IPS-11a (cell line): ENCODE measurements around the gene C15orf61.

Experiments
- H3K4me3 ChIP-seq: one replicate; pipeline ENCODE4 v1.5.1; 2013; ENCODE audit warnings: low read depth, low read length, control low read depth

C15orf61 gene

GRCh38 chr15:67548862-67549651 is 28.1 kb downstream of the C15orf61 start:
- no peak overlapping the region for H3K4me3 ChIP-seq

- H3K4me3 ChIP-seq = no peak overlapping the region
These were observed 28.8 kb downstream of the C15orf61 start for GRCh38 chr15:67549736-67550135.

GRCh38 chr15:67550522-67550921 is 29.6 kb downstream of the C15orf61 start:
- no peak overlapping the region for H3K4me3 ChIP-seq

- H3K4me3 ChIP-seq = no peak overlapping the region
These were observed 30.3 kb downstream of the C15orf61 start for GRCh38 chr15:67551207-67551743.

GRCh38 chr15:67554580-67554979 is 33.6 kb downstream of the C15orf61 start:
- H3K4me3 ChIP-seq = no peak overlapping the region

GRCh38 chr15:67556976-67557570 is 36.1 kb downstream of the C15orf61 start:
- no peak overlapping the region for H3K4me3 ChIP-seq

GRCh38 chr15:67558502-67558901 is 37.6 kb downstream of the C15orf61 start:
- no peak overlapping the region for H3K4me3 ChIP-seq

GRCh38 chr15:67559158-67559557 is 38.2 kb downstream of the C15orf61 start:
- no peak overlapping the region for H3K4me3 ChIP-seq

GRCh38 chr15:67559576-67559975 is 38.6 kb downstream of the C15orf61 start:
- H3K4me3 ChIP-seq = no peak overlapping the region

- H3K4me3 ChIP-seq = no peak overlapping the region
These were observed 39.4 kb downstream of the C15orf61 start for GRCh38 chr15:67560320-67560719.

GRCh38 chr15:67563092-67563491 is 42.2 kb downstream of the C15orf61 start:
- H3K4me3 ChIP-seq = no peak overlapping the region

- no peak overlapping the region for H3K4me3 ChIP-seq
These were observed 43.4 kb downstream of the C15orf61 start for GRCh38 chr15:67564021-67564967.

- H3K4me3 ChIP-seq = no peak overlapping the region
These were observed 44.0 kb downstream of the C15orf61 start for GRCh38 chr15:67564968-67565345.

GRCh38 chr15:67569668-67570067 is 48.7 kb downstream of the C15orf61 start:
- no peak overlapping the region for H3K4me3 ChIP-seq

GRCh38 chr15:67570875-67571647 is 50.1 kb downstream of the C15orf61 start:
- no peak overlapping the region for H3K4me3 ChIP-seq

GRCh38 chr15:67571648-67572415 is 50.9 kb downstream of the C15orf61 start:
- H3K4me3 ChIP-seq = no peak overlapping the region

- H3K4me3 ChIP-seq = no peak overlapping the region
These were observed 52.3 kb downstream of the C15orf61 start for GRCh38 chr15:67573194-67573593.

- H3K4me3 ChIP-seq = no peak overlapping the region
These were observed 54.1 kb downstream of the C15orf61 start for GRCh38 chr15:67575039-67575502.

GRCh38 chr15:67578020-67578600 is 57.2 kb downstream of the C15orf61 start:
- H3K4me3 ChIP-seq = no peak overlapping the region
